ENCODE measurements around the gene GCK. TPM values are rescaled to one million over a fixed set of nuclear protein-coding genes. Genes with fewer than 3 reads are reported as not detected.

Gene GCK
- total RNA-seq, 3 donors from 2014 or later (not counting 1 experiment from before 2014, with no cell fraction given): not detected

DNA sequence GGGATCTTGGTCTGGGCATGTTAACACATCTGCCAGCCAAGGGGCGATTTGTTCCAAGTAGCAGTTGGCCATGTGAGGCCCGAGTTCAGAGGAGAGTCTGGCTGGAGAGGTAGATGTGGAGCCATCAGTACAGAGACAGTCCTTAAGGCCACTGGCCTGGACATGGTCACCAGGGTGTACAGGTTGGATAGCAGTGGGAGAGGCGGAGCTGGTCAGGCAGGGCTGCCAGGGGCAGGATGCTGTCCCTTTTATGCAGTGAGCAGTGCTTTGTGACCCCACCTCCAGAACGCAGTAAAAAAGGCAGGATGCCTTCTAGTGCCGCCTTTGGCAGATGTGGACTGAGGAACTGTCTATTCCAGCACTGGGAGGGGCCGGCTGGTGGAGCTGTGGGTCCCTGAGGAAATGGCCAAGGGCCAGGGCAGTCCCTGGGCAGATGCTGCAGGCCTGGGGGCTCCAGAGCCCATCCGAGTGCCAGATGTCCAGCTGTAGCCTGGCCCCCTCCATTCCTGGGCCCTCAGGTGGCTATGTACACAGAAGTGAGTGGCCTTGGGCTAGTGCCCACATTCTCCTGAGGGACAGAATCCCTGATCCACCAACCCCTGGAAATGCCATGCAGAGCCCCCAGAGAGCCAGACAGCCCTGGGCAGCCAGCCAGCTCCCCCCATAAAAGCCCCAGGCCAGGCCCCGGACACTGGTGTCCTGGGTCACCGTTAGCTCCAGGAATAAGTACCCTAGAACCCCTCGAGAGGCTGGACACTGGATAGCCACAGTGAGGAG is 31.0 kb downstream of the GCK start:
- no peaks in the 10 kb centered on the region for H3K9me3 ChIP-seq (ENCODE audit: control insufficient read depth, insufficient read depth, low read length)
- H3K4me3 ChIP-seq (ENCODE audit: low read length): no peak overlapping the region
- H3K4me1 ChIP-seq (ENCODE audit: control insufficient read depth, insufficient read depth, low read length): no peaks in the 10 kb centered on the region
- Mint-ChIP-seq H3K4me1 (no peaks in the 10 kb centered on the region), H3K9me3 (no peaks in the 10 kb centered on the region), H3K27ac (no peak overlapping the region), H3K36me3 (no peaks in the 10 kb centered on the region), H3K27me3 (ENCODE audit: low read depth in 2 of 2) (peaks cover 5 to 20% of the 10 kb centered on the region in 2 donors), H3K4me3 (no peak overlapping the region)
- no peak overlapping the region for H3K27ac ChIP-seq (ENCODE audit: low read length)
- intact Hi-C loops (cut with micrococcal nuclease): no loop called here
- DNase-seq: no peak
- H3K36me3 ChIP-seq (ENCODE audit: control insufficient read depth, insufficient read depth, low read length): no peaks in the 10 kb centered on the region
- TF ChIP-seq, protein P1, sequence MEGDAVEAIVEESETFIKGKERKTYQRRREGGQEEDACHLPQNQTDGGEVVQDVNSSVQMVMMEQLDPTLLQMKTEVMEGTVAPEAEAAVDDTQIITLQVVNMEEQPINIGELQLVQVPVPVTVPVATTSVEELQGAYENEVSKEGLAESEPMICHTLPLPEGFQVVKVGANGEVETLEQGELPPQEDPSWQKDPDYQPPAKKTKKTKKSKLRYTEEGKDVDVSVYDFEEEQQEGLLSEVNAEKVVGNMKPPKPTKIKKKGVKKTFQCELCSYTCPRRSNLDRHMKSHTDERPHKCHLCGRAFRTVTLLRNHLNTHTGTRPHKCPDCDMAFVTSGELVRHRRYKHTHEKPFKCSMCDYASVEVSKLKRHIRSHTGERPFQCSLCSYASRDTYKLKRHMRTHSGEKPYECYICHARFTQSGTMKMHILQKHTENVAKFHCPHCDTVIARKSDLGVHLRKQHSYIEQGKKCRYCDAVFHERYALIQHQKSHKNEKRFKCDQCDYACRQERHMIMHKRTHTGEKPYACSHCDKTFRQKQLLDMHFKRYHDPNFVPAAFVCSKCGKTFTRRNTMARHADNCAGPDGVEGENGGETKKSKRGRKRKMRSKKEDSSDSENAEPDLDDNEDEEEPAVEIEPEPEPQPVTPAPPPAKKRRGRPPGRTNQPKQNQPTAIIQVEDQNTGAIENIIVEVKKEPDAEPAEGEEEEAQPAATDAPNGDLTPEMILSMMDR (IDR thresholded peaks at IDR 0.05): no peak
- 90% methylated on average over 10 of the region's 10 CpGs for WGBS (ENCODE audit: insufficient coverage)
- no peak for ATAC-seq
- H3K27me3 ChIP-seq (ENCODE audit: control insufficient read depth, insufficient read depth, low read length): no peaks in the 10 kb centered on the region

DNA sequence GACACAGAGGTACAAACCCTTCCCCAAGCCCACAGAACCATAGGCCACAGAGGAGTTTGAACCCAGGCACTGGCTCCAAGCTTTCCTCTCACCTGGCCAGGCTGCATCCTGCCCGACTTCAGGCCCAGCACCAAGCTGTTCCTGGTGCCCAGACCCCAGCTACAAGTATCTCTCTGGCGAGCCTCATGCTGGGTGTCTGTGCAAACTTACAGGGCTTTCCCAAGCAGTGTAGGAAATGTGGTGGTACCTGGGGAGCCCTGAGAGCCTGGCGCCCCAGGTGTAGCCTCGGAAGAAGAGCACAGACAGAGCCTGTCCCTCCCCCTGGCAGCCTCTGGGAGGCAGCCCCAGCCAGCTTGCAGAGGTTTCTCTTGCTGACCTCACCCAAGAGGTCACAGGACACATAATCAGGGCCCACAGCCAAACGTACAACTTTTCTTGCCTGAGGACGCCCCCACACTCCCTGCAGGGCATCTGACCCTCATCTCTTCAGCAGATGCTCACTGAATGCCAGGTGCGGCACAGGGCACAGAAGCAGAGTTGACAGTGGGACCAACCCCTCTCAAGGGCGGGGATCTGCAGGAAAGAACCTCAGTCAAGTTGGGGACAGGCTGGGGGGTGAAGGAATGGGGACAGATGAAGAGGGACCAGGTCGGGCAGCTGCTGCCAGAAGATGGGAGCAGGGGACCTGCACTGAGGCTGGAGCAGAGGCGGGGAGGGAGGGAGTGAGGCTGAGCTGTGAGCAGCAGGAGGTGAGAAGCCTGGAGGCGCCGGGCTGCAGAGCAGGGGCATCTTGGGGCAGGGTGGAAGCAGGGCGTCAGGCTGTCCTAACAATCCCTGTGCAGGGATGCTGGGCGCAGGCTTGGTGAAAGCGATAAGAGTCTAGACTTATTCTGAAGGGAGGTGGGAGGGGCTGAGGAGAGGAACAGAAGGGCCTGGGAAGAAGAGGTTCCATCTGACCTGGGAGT is 31.8 kb downstream of the GCK start:
- H3K9me3 Mint-ChIP-seq: no peaks in the 10 kb centered on the region
- no peak overlapping the region for H3K4me3 Mint-ChIP-seq
- no peak overlapping the region for H3K27ac ChIP-seq (ENCODE audit: low read length)
- H3K27ac Mint-ChIP-seq: no peak overlapping the region
- ATAC-seq (no peak), DNase-seq (no peak)
- H3K4me1 Mint-ChIP-seq: no peaks in the 10 kb centered on the region
- WGBS (ENCODE audit: insufficient coverage): 87% methylated on average over 15 of the region's 15 CpGs
- no peaks in the 10 kb centered on the region for H3K4me1 ChIP-seq (ENCODE audit: control insufficient read depth, insufficient read depth, low read length)
- TF ChIP-seq, protein P1 (IDR thresholded peaks at IDR 0.05): no peak
- intact Hi-C loops (cut with micrococcal nuclease): no loop called here
- H3K27me3 Mint-ChIP-seq (ENCODE audit: low read depth in 2 of 2): peaks cover under 1 to 11% of the 10 kb centered on the region in 2 donors
- H3K36me3 ChIP-seq (ENCODE audit: control insufficient read depth, insufficient read depth, low read length): no peaks in the 10 kb centered on the region
- no peaks in the 10 kb centered on the region for H3K9me3 ChIP-seq (ENCODE audit: control insufficient read depth, insufficient read depth, low read length)
- H3K27me3 ChIP-seq (ENCODE audit: control insufficient read depth, insufficient read depth, low read length): no peaks in the 10 kb centered on the region
- no peak overlapping the region for H3K4me3 ChIP-seq (ENCODE audit: low read length)
- no peaks in the 10 kb centered on the region for H3K36me3 Mint-ChIP-seq

DNA sequence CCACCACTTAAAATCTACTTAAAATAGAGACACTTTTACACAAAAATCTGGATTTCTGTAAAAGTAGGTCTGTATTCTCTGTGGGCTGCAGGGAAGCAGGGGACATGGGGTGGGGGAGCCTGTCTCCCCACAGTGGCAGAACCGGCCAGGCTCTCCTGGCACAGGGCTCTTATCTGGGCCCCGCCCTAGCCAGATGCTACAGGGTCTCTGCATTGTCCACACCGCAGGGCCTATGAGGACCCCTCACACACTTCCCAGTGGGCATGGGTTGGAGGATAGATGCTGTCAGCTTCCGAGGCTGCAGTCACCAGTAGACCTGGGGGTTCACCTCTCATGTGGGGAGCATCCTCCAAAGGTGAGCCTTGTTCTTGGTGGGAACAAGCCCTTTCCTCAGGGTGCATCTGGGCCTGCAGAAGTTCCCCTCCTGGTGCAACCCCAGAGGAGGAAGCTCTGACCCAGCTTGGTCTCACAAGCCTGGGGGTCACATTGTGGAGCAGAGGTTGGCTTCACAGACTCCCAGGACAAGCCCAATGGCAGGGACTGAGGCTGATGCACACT is 32.7 kb downstream of the GCK start:
- H3K9me3 ChIP-seq (ENCODE audit: control insufficient read depth, insufficient read depth, low read length): no peaks in the 10 kb centered on the region

More for the DNA sequence above, 32.7 kb downstream of the GCK start:
- H3K27ac Mint-ChIP-seq: no peak overlapping the region
- no peak overlapping the region for H3K4me3 ChIP-seq (ENCODE audit: low read length)
- intact Hi-C loops (cut with micrococcal nuclease): no loop called here
- peaks cover 0 to 2% of the 10 kb centered on the region in 2 donors for H3K27me3 Mint-ChIP-seq (ENCODE audit: low read depth in 2 of 2)
- no peaks in the 10 kb centered on the region for H3K27me3 ChIP-seq (ENCODE audit: control insufficient read depth, insufficient read depth, low read length)
- WGBS (ENCODE audit: insufficient coverage): 84% methylated on average over 4 of the region's 4 CpGs
- H3K4me1 ChIP-seq (ENCODE audit: control insufficient read depth, insufficient read depth, low read length): no peaks in the 10 kb centered on the region
- H3K4me3 Mint-ChIP-seq: no peak overlapping the region
- no peaks in the 10 kb centered on the region for H3K36me3 ChIP-seq (ENCODE audit: control insufficient read depth, insufficient read depth, low read length)
- H3K9me3 Mint-ChIP-seq: no peaks in the 10 kb centered on the region
- DNase-seq (no peak), ATAC-seq (no peak)
- no peak overlapping the region for H3K27ac ChIP-seq (ENCODE audit: low read length)
- no peaks in the 10 kb centered on the region for H3K4me1 Mint-ChIP-seq
- H3K36me3 Mint-ChIP-seq: no peaks in the 10 kb centered on the region
- TF ChIP-seq, protein P1 (IDR thresholded peaks at IDR 0.05): no peak
